ENCODE results near the gene NDUFAF3.

The NDUFAF3 gene

DNA sequence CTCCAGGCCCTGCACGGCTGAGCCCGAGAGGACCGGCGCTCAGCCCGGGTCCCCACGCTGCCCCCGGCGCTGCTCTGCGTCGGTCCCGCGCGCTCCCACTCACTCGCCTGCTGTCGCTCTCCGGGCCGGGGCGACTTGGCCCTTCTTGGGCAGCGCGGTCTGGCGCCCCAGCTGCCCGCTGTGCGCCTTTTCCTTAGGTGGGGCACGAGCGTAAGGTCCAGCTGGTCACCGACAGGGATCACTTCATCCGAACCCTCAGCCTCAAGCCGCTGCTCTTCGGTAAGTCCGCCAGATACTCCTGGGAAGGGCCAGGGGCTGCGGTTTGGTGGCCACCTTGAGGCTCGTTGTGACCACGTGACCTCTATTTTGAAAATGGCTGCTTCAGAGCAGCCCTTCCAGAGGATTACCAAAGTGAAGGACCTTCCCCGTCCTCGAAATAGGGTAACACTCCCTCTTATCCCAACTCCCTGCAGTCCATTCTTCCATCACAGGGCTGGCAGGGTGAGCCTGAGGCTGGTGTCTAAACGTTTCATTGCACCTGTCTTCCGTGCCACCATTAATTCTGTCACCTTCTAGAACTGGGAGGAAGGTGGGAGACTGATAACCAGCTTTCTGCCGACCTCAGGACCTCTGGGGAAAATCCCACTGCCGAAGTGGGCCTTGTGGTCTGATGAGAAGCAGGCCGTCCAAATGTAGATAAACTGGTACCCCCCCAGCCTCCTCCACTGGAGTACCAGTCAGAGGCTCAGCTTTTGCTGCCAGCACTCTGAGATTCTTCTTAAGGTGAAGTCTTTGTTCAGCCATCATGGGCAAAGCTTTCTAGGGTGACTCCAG is 31.1 kb upstream of the NDUFAF3 start:
- H3K4me3 ChIP-seq, result peak overlapping the region; percentile 60
- in situ Hi-C loops (cut with MboI; ENCODE audit: low sequenced_read_pairs), result no loop called here
- DNase-seq (ENCODE audit: low spot score in 2 of 2), result peak; percentile 40 to 69
- peaks cover 10% of the 10 kb centered on the region for H3K4me1 ChIP-seq
- no peaks in the 10 kb centered on the region for H3K27me3 ChIP-seq (ENCODE audit: low read depth)
- H3K9me3 ChIP-seq, result no peaks in the 10 kb centered on the region
- peaks cover 11% of the 10 kb centered on the region for H3K36me3 ChIP-seq (replicated peaks)

DNA sequence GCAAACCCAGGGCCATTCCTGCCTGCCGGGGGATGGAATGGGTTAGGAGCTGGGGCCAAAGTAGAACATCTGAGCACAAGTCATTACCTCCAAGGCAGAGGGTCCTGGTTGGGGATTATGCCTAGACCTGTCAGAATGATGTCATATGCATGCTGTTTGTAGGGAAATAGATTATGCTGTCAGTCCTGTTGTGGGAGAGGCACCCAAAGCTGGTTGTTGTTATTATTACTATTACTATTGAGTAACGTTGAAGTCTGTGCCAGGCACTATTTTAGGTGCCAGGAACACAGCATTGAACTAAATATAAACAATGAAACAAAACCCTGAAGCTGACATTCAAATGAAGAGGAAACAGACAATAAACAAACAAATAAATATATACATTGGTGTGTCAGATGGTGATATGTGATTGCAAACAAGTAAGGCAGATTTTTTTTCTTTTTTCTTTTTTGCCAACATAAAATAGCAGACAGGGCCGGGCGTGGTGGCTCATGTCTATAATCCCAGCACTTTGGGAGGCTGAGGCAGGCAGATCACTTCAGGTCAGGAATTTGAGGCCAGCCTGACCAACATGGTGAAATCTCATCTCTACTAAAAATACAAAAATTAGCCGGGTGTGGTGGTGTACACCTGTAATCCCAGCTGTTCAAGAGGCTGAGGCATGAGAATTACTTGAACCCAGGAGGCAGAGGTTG is 29.9 kb upstream of the NDUFAF3 start:
- no peak for DNase-seq (ENCODE audit: low spot score in 2 of 2)
- Histone ChIP-seq H3K27me3 (ENCODE audit: low read depth) (no peaks in the 10 kb centered on the region), H3K9me3 (no peaks in the 10 kb centered on the region), H3K36me3 (replicated peaks) (peaks cover 7% of the 10 kb centered on the region), H3K4me3 (peak overlapping the region; percentile 60), H3K4me1 (peaks cover 10% of the 10 kb centered on the region)
- in situ Hi-C loops (cut with MboI; ENCODE audit: low sequenced_read_pairs), result no loop called here

DNA sequence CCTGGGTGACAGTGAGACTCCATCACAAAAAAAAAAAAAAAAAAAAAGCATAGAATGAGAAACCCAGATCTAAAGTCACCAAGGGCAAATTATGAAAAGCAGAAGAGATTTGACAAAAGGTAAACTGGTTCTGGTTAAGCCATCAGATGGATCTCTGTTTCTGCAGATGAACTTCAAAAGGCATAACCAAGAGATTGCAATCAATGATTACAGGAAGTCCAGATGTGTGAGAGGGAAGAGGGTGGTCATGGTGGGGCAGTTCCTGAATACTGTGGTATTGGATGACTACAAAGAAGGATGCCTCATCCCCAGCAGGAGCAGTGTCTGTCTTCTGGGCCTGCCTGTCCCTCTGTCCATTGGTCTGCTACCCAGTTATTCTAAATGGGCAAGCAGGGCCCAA is 28.1 kb upstream of the NDUFAF3 start:
- no peak overlapping the region for H3K4me3 ChIP-seq
- H3K9me3 ChIP-seq, result no peaks in the 10 kb centered on the region
- H3K27me3 ChIP-seq (ENCODE audit: low read depth), result no peaks in the 10 kb centered on the region
- H3K4me1 ChIP-seq, result peaks cover 10% of the 10 kb centered on the region
- in situ Hi-C loops (cut with MboI; ENCODE audit: low sequenced_read_pairs), result no loop called here
- no peak for DNase-seq (ENCODE audit: low spot score in 2 of 2)
- peaks cover 7% of the 10 kb centered on the region for H3K36me3 ChIP-seq (replicated peaks)

DNA sequence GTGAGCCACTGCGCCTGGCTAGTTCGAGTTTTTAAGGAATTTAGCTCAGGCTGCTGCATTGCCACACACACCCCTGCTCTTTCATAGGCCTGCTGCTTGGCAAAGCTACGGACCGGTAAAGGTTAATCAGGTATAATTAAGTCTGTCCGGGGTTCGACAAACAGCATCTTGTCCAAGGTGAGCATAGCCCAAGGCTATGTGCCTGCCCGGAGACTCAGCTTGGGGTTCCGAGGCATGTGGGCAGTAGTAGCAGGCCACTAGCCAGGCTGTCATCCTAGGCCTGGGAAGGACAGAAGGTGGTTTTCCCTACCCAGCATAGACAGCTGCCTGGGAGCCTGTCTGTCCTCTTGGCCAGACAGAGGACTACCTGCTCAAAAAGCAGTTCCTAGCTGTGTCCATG is 25.3 kb upstream of the NDUFAF3 start:
- Histone ChIP-seq H3K36me3 (replicated peaks) (peaks cover 7% of the 10 kb centered on the region), H3K4me1 (peaks cover 2% of the 10 kb centered on the region; the same call in 1 of the 2 replicates), H3K4me3 (no peak overlapping the region), H3K9me3 (no peaks in the 10 kb centered on the region), H3K27me3 (ENCODE audit: low read depth) (no peaks in the 10 kb centered on the region)
- in situ Hi-C loops (cut with MboI; ENCODE audit: low sequenced_read_pairs), result no loop called here
- DNase-seq (ENCODE audit: low spot score in 2 of 2), result no peak

DNA sequence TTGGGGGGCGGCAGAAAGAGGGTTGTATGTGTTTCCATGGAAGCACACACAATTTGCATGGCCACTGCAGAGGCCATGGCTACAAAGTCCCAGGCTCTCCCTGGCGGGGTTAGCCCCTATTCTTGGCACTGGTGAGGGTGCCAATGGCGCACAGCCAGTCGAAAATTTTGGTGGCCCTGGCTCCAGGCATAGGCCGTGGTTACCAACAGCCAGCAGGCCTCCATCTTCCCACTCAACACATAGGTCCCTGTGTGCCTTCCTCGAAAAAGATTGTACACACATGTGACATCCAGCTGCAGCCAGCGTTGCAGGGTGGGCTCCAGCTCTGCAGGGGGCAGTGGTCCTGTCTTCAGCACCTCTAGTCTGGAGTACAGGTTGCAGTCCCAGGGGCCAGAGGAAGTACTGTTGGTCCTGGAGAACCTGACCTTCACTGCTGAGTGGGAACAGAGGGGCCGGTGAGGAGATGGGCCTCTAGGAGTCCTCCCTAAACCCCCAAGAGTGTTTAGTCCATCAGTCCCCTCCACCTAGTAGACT is 24.8 kb upstream of the NDUFAF3 start:
- DNase-seq (ENCODE audit: low spot score in 2 of 2), result no peak
- Histone ChIP-seq H3K4me3 (no peak overlapping the region), H3K36me3 (replicated peaks) (peaks cover 7% of the 10 kb centered on the region), H3K9me3 (no peaks in the 10 kb centered on the region), H3K4me1 (no peaks in the 10 kb centered on the region), H3K27me3 (ENCODE audit: low read depth) (no peaks in the 10 kb centered on the region)
- in situ Hi-C loops (cut with MboI; ENCODE audit: low sequenced_read_pairs), result no loop called here

DNA sequence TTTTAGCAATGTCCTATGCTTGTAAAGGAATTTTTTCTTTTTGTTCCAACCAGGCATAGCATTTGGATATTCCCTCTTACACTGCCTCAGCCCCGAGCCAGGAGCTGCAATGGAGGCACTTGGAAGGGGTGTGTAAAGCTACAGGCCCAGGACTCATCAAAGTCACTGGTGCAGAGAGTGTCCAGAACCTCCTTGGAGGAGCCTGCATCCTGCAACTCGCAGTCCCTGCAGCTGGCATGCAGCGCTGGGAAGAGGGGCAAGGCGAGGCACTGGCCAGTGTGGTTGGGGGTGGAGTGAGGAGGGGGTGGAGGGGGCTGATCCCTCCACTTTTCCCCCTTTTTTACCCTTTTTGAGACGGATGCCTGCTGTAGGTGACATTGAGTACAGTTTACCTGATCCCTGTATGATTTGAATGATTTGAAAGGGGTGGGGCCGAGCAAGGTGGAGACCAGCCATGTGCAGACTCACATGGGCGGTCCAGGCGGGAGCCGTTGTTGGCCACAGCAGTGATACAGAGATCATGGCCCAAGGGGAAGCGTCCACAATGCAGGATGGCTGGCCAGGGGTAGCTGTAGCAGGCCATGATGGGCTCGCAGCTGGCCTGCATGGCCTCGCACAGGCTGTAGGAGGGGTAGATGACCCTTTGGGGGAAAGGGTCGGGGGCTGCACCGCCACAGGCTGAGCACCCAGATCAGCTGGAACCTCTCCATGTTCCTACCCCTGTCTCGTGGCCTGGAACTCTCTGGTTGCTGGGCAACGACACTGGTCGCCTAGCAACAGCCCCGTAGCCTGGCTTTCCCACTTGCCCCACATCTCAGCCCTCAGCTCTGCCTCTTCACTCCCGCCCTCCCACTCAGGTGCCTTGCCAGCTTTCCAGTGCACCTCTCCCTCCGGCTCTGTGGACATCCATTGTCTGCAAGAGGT is 23.9 kb upstream of the NDUFAF3 start:
- DNase-seq (ENCODE audit: low spot score in 2 of 2), result peak in 1 of 2 experiments; percentile 35
- Histone ChIP-seq H3K27me3 (ENCODE audit: low read depth) (no peaks in the 10 kb centered on the region), H3K9me3 (no peaks in the 10 kb centered on the region), H3K4me3 (no peak overlapping the region), H3K4me1 (no peaks in the 10 kb centered on the region), H3K36me3 (replicated peaks) (peaks cover 7% of the 10 kb centered on the region)
- in situ Hi-C loops (cut with MboI; ENCODE audit: low sequenced_read_pairs), result no loop called here

DNA sequence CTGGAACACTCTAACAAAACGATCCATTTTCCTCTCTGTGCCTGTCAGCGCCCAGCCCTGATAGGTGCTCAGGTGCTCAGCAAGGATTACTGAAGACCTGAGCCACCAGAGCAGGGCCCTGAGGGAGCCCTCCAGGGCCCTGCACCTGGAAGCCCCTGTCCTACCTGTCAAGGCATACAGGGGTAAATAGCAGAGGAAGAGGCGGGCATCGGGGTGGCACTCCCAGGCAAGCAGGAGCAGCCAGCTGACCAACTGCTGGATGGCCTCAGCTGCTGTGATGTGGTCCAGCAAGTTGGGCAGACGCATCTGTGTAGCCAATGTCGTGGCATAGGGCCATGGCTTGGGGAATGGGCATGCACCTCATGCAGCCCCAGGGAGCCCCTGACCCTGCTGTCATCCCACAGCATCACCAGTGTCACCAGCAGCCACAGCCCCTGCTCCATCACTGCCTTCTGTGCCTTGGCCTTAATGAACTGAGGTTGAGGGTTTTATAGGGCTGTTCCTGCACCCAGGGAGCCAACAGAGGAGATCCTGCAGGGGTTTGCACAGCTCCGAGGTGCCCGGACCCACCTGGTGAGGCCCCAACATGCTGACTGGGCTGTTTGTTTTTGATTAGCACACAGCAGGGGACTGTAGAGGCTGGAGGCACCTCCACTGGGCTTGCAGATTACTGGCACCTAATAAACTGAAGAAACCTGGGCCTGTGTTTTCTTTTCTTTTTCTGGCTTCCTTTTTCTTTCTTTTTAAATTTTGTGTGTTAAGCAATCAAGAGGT is 22.6 kb upstream of the NDUFAF3 start:
- Histone ChIP-seq H3K36me3 (replicated peaks) (peaks cover 7% of the 10 kb centered on the region), H3K4me1 (no peaks in the 10 kb centered on the region), H3K27me3 (ENCODE audit: low read depth) (no peaks in the 10 kb centered on the region), H3K9me3 (no peaks in the 10 kb centered on the region), H3K4me3 (no peak overlapping the region)
- in situ Hi-C loops (cut with MboI; ENCODE audit: low sequenced_read_pairs), result no loop called here
- DNase-seq (ENCODE audit: low spot score in 2 of 2), result no peak

DNA sequence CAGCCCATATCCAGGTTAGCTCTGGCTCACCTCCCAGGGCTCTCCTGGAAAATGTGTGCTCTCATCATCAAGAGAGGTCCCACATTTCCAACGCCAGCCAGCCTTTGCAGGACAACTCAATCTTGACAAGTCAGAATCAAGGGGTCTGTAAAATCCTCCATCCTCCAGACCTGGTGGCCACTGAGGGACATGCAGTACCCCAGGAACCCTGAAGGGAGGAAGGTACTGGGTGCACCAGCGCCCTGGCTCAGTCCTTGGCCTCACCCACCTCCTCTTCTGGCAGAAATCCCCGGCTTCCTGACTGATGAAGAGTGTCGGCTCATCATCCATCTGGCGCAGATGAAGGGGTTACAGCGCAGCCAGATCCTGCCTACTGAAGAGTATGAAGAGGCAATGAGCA is 20.8 kb upstream of the NDUFAF3 start:
- peaks cover under 1% of the 10 kb centered on the region for H3K36me3 ChIP-seq (replicated peaks)
- no peak overlapping the region for H3K4me3 ChIP-seq
- no peaks in the 10 kb centered on the region for H3K9me3 ChIP-seq
- H3K27me3 ChIP-seq (ENCODE audit: low read depth), result no peaks in the 10 kb centered on the region
- in situ Hi-C loops (cut with MboI; ENCODE audit: low sequenced_read_pairs), result no loop called here
- no peak for DNase-seq (ENCODE audit: low spot score in 2 of 2)
- no peaks in the 10 kb centered on the region; the same call in 1 of the 2 replicates for H3K4me1 ChIP-seq

DNA sequence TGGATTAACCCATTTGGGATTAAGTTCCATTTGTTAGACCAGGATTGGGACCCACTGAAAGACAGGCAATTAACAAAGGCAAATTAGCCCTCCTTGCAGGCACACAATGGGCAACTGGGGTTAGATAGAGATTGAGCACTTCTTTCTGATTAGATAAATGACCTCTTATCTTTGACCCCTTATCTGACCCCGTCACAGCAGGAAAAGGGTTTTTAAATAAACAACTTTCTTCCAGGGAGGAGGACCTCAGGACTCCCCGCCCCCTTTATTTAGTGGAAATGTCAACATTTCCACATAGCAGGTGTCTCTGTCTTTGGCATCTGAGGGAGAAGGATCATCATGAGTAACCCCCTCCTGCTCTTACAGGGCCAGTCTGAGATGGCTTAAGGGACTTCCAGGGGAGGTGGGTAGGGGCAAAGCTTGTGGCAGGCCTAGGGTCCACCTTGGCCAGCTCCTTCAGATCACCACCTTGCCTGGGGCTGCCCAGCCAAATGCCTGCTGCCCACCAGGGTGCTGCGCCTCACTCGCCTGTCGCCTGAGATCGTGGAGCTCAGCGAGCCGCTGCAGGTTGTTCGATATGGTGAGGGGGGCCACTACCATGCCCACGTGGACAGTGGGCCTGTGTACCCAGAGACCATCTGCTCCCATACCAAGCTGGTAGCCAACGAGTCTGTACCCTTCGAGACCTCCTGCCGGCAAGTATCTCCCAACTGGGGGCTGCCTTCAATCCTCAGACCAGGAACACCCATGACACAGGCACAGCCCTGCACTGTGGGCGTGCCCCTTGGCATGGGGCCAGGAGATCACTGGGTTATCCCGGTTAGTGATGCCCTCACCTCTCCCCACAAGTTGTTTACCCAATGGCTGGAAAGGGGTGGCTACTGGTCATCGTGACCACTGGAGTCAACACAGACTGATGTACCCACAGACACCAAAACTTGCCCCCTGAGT is 17.3 kb upstream of the NDUFAF3 start:
- in situ Hi-C loops (cut with MboI; ENCODE audit: low sequenced_read_pairs), result no loop called here
- Histone ChIP-seq H3K4me3 (no peak overlapping the region), H3K4me1 (peaks cover 13% of the 10 kb centered on the region), H3K36me3 (replicated peaks) (no peaks in the 10 kb centered on the region; the same call in 1 of the 2 replicates), H3K27me3 (ENCODE audit: low read depth) (no peaks in the 10 kb centered on the region), H3K9me3 (no peaks in the 10 kb centered on the region)
- peak in 1 of 2 experiments; percentile 43 for DNase-seq (ENCODE audit: low spot score in 2 of 2)

DNA sequence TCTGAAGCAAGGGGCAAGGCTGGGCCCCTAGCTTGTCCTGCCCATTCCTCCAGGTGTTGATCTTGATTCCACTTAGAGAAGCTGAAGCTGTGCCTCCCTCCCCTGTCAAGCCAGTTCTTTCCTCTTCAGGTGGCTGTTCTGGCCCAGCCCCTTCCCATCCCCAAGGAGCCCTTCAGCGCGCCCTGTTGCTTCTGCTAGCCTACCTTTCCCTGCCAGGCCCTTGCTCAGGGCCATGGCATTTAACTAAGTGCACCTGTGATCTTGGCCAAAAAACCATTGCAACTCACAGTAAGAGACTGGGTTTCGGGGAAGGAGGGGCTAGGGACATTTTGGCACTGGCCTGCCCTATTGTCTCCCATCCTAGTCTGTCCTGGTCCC is 16.6 kb upstream of the NDUFAF3 start:
- peaks cover 13% of the 10 kb centered on the region for H3K4me1 ChIP-seq
- H3K27me3 ChIP-seq (ENCODE audit: low read depth), result no peaks in the 10 kb centered on the region
- no peak for DNase-seq (ENCODE audit: low spot score in 2 of 2)
- H3K9me3 ChIP-seq, result no peaks in the 10 kb centered on the region
- in situ Hi-C loops (cut with MboI; ENCODE audit: low sequenced_read_pairs), result no loop called here
- H3K4me3 ChIP-seq, result no peak overlapping the region
- H3K36me3 ChIP-seq (replicated peaks), result no peaks in the 10 kb centered on the region; the same call in 1 of the 2 replicates

DNA sequence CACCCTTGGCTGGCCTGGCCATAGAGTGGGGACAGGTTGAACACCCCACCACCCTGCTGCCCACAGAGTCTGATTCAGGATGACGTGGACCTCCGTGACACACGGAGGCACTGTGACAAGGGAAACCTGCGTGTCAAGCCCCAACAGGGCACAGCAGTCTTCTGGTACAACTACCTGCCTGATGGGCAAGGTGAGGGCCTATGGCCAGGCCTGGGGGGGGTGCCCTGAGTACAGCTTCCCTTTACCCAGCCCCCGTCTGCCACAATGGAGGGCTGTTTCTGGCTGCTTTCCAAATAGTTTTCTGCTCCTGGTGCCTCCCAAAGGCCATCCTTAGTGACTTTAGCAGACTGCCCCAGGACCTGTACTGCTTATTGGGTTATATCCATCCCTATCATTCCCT is 15.9 kb upstream of the NDUFAF3 start:
- Histone ChIP-seq H3K36me3 (replicated peaks) (no peaks in the 10 kb centered on the region), H3K9me3 (no peaks in the 10 kb centered on the region), H3K27me3 (ENCODE audit: low read depth) (no peaks in the 10 kb centered on the region), H3K4me3 (peak overlapping the region; percentile 79), H3K4me1 (peaks cover 13% of the 10 kb centered on the region)
- DNase-seq (ENCODE audit: low spot score in 2 of 2), result no peak
- in situ Hi-C loops (cut with MboI; ENCODE audit: low sequenced_read_pairs), result no loop called here

DNA sequence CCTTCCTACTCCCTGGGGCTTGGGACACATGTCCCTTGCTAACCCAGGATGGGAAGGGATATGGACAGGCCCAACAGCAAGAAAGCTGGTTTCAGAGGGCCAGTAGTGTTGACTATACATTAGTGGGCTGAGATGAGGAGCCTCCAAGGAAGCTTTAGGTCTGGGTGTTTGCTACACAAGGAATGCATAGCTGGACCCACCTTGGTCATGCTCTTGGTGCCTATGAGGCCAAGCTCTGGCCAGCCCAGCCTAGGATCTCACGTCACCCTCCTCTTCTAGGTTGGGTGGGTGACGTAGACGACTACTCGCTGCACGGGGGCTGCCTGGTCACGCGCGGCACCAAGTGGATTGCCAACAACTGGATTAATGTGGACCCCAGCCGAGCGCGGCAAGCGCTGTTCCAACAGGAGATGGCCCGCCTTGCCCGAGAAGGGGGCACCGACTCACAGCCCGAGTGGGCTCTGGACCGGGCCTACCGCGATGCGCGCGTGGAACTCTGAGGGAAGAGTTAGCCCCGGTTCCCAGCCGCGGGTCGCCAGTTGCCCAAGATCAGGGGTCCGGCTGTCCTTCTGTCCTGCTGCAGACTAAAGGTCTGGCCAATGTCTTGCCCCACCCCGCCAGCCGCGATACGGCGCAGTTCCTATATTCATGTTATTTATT is 15.4 kb upstream of the NDUFAF3 start:
- Histone ChIP-seq H3K4me1 (peaks cover 13% of the 10 kb centered on the region), H3K4me3 (peak overlapping the region; percentile 79), H3K9me3 (no peaks in the 10 kb centered on the region), H3K27me3 (ENCODE audit: low read depth) (no peaks in the 10 kb centered on the region), H3K36me3 (replicated peaks) (peaks cover under 1% of the 10 kb centered on the region)
- in situ Hi-C loops (cut with MboI; ENCODE audit: low sequenced_read_pairs), result no loop called here
- no peak for DNase-seq (ENCODE audit: low spot score in 2 of 2)

All from HAP-1 (cell line).